Measurements from ENCODE around the gene RAB35.
"Not testable (repeated sequence)": the region's sequence is repeated elsewhere in the genome, so short reads cannot be mapped to it uniquely, and the experiment has no call there.

RAB35 gene

DNA sequence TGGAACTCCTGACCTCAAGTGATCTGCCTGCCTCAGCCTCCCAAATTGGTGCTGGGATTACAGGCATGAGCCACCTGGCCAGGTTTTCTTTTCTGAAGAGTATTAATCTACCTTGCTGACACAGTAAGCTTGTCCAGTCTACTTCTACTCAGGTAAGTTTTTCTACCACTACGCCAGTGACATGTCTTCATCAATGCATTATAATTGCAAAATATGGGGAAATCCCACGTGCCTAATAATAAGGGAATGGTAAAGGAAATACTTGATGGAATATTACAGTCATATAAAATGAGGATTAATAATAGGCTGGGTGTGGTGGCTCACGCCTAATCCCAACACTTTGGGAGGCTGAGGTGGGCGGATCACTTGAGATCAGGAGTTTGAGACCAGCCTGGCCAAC lies 62.3 kb downstream of the RAB35 start:
- no peak for DNase-seq

DNA sequence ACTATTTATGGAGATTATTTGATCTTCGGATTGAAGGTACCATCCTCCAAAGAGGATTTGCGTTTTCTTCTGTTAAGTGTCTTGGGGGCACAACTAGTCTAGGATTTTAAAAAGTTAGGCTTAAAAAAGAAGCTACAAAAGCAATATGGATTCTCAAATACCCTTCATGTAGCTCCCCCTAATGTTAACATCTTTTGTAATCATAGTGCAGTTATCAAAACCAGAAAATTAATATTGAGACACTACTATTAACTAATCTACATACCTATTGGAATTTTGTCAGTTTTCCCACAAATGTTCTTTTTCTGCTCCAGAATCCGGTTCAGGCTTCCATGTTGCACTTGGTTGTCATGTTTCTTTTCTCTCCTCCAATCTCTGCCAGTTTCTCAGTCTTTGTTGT lies 65.0 kb downstream of the RAB35 start:
- DNase-seq: no peak

DNA sequence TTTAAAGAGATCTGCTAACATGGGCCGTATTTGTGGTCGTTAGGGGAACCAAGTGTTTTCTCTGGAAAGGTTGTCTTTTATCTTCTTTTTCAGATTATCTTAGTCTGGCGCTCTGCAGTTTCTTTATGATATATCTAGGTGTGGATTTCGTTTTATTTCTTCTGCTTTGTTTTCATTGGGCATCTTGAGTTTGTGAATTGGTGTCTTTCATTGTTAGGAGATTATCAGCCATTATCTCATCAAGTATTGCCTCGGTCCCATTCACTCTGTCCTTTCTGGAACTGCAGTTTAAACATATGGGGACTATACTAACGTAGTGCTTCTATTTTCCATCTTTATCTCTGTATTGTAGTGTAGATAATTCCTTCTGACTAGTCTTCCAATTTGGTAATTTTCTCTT lies 67.1 kb downstream of the RAB35 start:
- no peak for DNase-seq

DNA sequence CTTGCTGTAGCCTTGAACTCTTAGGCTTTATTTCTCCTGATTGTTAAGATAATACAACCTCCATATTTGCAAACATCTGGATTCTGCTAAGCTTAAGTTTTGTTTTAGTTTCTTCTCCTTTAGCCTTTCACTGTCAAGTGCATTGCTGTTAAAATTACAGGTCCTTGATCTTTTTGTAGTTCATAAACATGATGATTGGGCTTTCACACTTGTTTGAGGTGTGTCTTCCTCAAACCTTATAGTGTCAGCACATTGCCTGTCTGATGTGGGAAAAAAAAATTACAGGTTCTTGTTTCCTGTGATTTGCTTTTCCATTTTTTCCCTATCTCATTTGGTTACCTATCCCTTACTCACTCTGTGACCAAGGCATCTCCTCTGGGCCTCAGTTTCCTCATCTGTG lies 68.3 kb downstream of the RAB35 start:
- no peak for DNase-seq

DNA sequence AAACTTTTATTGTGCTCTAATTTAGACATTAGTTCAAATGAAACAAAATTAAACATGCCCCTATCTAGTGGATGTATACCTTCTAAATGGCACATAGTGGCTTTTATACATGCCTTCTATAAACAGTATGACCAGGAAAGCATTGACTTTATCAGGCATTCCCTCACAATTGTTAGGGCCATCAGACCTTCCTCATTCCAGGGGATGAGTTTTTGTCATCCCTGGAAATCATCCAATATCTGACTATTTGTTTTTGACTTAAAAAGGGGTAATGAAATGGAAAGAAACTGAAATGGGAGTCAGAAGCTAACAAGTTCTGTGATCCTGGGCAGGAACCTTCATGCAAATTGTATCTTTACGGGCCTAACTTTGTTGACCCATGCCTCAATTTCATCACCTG lies 69.5 kb downstream of the RAB35 start:
- DNase-seq: no peak

DNA sequence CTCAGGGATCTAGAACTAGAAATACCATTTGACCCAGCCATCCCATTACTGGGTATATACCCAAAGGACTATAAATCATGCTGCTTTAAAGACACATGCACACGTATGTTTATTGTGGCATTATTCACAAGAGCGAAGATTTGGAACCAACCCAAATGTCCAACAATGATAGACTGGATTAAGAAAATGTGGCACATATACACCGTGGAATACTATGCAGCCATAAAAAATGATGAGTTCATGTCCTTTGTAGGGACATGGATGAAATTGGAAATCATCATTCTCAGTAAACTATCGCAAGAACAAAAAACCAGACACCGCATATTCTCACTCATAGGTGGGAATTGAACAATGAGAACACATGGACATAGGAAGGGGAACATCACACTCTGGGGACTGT lies 71.2 kb downstream of the RAB35 start:
- DNase-seq: not testable (repeated sequence)

Measured in left hindlimb (tissue), 1 donor.